ENCODE data around the gene ATXN1.
"Not testable (repeated sequence)": the region's sequence is repeated elsewhere in the genome, so short reads cannot be mapped to it uniquely, and the experiment has no call there.

The ATXN1 gene

DNA sequence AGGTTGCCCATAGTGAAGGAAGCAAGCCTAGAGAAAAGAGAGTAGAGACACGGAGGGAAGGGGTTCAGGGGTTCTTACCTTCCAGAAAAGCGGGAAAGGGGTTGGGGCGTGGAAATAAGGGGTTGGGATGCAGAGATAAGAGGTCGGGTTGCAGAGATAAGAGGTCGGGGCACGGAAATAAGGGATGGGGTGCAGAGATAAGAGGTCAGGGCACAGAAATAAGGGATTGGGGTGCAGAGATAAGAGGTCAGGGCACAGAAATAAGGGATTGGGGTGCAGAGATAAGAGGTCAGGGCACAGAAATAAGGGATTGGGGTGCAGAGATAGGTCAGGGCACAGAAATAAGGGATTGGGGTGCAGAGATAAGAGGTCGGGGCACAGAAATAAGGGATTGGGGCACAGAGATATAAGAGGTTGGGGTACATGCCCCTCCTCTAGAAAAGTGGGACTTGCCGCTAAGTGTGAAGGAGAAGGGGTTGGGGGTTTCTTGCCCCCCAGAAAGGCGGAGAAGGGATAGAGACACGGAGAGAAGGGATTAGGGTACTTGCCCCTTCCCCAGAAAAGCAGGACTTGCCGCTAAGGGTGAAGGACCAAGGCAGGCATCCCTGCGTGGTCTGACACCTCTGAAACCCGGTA lies 497.7 kb downstream of the ATXN1 start:
- not testable (repeated sequence) for DNase-seq

DNA sequence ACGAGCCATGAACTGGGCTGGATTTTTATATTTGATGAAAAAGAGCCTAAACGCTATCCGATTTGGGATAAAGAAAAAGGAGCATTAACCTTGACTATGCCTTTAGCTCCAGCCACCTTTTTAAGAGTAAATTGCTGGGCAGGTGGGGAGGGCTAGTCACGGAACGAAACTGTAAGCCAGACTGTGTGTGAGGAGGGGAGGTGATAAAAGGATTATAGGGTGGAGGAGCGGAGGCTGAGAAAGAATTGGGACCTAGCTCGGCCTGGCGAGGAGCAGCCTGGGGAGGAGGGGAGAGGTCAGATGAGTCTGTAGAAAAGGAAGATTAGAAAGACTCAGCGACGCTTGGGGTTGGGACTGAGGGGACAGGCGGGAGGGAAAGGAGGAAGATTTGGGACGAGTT lies 498.5 kb downstream of the ATXN1 start:
- DNase-seq = not testable (repeated sequence)

DNA sequence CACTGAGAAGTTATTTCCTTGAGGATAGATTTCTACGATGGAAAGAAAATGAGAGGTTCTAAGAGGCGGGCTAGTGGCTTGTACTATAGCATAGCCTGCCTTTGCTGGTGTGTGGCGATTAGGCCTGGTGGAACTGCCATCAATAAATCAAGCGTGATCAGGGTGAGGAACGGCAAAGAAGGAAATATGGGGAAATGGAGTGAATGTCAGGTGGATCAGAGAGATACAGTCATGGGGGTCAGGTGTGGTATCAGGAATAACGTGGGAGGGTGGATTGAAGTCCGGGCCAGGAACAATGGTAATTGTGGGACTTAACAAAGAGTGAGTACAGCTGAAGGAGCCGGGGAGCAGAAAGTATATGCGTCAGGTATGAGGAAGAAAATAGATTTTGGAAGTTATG lies 500.7 kb downstream of the ATXN1 start:
- not testable (repeated sequence) for DNase-seq

DNA sequence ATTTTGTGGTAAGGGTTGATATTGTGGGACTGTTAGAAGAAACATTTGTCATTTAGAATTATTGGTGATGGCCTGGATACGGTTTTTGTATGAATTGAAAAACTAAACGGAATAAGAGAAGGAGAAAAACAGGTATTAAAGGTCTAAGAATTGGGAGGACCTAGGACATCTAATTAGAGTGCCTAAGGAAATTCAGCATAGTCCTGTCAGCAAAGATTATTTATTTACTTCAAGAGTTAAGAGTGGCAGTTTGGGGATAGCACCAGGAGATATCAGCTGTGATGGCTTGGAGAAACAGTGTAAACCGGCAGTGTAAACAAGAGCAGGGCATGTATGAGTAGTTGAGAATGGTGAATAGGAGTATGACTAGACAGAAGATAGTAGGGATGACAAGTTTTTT lies 501.7 kb downstream of the ATXN1 start:
- DNase-seq = not testable (repeated sequence)

DNA sequence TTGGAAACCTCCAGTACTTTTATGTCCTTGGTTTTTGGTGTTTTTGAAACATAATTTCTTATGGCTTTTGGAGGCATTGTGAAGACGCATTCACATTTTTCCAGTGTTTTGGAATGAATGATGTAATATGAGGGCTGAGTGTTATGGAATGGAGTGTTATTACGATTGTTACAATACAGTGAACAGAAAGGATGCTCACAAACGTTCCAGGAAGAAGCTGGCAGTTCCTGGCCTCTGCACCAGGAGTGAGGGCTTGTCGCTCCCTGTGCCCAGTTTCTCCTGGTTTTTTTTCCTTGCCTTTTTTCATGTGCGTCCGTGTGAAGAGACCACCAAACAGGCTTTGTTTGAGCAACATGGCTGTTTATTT lies 502.6 kb downstream of the ATXN1 start:
- no peak for DNase-seq

DNA sequence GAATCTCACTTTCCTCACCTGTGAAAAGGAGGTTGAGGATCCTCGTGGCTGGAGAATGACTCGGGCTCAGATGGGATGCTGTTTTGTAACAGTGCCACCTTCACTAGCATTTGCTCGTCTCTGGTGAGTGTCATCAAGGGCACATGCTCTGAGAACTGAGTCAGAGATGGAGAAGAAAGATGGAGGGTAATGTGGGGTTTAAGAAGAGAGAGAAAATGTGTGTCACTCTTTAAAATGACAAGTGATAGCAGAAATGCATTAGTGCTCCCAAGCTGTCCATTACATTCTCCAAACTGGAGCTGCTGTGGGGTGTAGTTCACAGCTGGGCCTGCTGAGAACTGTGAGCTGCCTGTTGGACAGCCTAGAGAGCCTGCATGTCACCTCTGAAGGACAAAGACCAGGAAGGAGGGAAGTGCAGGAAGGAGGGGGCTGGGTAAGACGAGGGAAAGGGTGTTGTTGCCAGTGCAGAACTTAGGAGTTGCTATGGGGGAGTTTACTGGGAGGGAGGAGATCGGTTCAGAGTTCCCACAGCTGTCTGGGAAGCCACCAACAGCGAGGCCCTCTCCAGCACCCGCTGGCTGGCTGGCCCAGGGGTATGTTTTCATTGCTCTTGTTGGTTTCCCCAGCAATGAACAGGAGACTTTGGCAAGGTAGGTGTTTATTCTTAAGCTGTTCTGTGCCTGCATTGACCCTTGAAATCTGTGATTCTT lies 503.1 kb downstream of the ATXN1 start:
- no peak for DNase-seq

DNA sequence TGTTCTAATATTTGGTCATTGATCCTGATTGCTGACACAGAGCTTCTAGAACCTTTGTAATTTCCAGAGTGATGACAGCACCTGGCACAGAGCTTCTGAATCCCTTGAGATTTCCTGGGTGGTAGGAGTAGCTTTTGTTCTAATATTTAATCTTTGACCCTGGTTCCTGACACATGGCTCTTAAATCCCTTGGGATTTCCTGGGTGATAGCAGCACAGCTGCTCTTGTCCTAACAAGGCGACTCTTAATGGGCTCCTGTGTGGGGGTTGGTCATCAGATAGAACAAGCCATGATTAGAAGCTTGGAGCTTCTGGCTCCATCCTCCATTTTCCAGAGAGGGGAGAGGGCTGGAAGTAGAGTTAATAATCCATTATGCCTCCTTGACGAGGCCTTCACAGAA lies 504.5 kb downstream of the ATXN1 start:
- DNase-seq = no peak

DNA sequence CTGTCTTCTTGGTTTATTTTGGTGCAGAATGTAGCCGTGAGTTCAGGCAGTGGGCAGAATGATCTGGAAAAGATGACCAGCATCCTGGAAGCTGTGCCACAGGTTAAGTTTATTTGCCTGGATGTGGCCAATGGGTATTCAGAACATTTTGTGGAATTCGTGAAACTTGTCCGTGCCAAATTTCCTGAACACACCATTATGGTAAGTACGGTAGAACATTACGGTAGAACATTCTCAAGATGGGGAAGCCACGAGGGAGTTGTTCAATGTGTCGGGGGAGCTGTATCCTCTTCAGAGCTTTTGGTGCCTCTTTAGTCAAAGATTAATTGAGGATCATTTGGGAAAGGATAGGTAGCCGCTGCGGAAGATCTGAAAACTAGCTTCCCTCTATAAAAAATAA lies 506.7 kb downstream of the ATXN1 start:
- no peak for DNase-seq

DNA sequence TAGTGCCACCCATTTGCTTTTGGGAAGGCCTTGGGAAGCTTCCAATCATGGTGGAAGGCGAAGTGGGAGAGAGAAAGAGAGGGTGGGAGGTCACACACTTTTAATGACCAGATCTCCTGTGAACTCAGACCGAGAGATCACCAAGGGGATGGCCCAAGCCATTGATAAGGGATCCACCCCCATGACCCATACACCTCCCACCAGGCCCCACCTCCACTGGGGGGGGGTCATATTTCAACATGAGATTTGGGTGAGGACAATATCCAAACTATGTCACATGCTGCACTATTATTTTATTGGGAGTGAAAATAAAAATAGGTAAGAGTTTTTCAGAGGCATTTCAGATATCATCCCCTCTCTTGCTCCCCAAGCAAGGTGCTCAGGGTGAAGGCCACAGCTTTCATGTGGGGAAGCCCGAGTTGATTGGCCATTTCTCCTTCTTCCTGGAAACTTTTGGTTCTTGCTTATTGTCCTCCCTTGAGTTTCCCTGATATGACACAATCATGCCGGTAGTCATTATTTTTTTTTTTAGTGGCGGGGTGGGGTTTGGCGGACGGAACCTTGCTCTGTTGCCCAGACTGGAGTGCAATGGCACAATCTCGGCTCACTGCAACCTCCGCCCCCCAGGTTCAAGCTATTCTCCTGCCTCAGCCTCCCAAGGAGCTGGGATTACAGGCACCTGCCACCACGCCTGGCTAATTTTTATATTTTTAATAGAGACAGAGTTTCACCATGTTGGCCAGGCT lies 507.7 kb downstream of the ATXN1 start:
- DNase-seq = no peak

DNA sequence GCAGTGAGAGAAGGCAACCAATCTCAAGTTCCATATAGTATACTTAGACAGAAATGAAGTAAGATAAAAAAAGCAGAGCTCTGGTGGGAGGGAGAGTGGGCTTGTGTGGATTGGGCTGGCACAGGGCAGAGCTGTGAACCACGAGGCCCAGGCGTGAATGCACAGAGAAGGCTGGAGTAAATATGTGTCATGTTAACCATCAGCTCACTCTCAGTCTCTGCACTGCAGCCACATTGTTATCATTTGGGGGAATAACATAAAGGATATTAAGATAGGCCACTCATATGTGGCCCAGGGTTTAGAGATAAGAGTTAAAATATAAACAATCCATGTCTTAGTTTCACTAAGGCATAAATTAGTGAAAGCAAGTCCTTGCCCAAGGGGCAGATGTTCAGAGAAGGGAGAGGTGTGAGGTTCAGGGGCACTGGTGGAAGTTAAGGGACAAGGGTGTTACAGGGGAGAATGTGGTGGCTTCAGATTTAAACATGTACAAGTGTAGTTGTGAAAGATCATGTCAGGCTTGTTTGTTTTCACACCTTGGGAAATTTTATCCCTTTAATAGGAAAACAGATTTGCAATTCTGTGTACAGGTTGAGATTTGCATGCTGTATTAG lies 508.5 kb downstream of the ATXN1 start:
- no peak for DNase-seq

DNA sequence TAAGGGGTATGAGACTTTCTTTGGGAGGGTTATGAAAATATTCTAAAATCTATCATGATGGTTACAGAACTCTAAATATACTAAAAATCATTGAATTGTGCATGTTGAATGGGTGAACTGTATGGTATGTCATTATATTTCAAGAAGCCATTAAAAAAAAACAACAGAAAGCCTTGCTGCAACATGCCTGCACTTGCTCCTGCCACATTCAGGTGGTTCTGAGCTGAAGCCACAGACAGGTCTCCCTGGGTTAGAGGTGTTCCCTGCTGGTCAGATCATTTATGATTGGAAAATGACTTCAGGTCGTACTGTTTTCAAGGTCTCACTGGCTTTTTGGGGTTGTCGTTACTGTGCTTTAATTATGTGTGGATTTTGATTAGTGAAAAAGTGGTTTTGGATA lies 509.6 kb downstream of the ATXN1 start:
- no peak for DNase-seq

DNA sequence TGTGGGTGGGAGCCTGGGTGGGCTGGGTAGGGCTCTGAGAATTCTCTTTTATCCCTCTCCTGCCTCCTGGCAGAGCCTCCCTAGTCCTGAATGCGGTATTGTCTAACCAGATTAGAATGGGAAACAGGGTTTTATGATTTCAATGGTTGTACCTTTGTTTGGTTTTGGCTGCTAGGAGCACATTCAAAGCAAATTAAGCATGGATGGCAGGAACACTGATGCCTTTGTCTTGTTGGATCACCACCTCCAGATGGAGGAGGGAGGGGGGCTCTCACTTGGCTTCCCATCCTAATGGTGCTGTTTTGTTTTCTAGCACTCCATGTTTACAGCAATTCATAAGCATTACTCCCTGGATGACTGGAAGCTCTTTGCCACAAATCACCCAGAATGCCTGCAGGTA lies 511.3 kb downstream of the ATXN1 start:
- no peak for DNase-seq
